Panc1 (cell line): ENCODE data around the gene TMEM39B. TPM values are rescaled to one million over a fixed set of nuclear protein-coding genes. Genes with fewer than 3 reads are reported as not detected.

Source experiments
- ATAC-seq: fragments of 200-7000 bp; cut with Tn5 transposase; 2 replicates; pipeline ENCODE4 v1.9.1; 2020; ENCODE audit warnings: mild to moderate bottlenecking, moderate library complexity
- BruUV-seq: library from RNA; stranded (reverse); fragments of 400-500 nt; replicated peaks from 2 replicates; lab custom pipeline; 2021; lab: Mats Ljungman, UMichigan
- CTCF ChIA-PET: fragments of 300-600 bp; sonication (Branson Sonifier 250); formaldehyde crosslinking; loops from one replicate; lab custom pipeline; 2022; ENCODE audit warnings: antibody characterized with exemption; lab: Charles Lee
- POLR2A ChIA-PET: fragments of 300-600 bp; sonication (Branson Sonifier 250); formaldehyde crosslinking; loops from one replicate; lab custom pipeline; 2022; ENCODE audit warnings: antibody characterized with exemption; lab: Charles Lee
- DNase-seq: peaks from one replicate; pipeline ENCODE4 v3.0.0-alpha.2; 2010; ENCODE audit warnings: low read depth, low spot score
- H3K27ac ChIP-seq: 2 replicates; pipeline ENCODE4 v1.5.1; 2011; ENCODE audit warnings: mild to moderate bottlenecking, low read length, inconsistent platforms
- H3K27me3 ChIP-seq: fragments of 200-500 bp; sonication (Bioruptor generic); 2 replicates; pipeline ENCODE4 v1.6.0; 2014; ENCODE audit warnings: low read length, inconsistent platforms; ENCODE audit not compliant: control insufficient read depth, insufficient read depth
- H3K36me3 ChIP-seq: fragments of 200-500 bp; sonication (Bioruptor generic); 2 replicates; pipeline ENCODE4 v1.5.1; 2014; ENCODE audit warnings: inconsistent platforms, mild to moderate bottlenecking, low read length, moderate library complexity; ENCODE audit not compliant: control insufficient read depth, insufficient read depth
- H3K4me1 ChIP-seq: 2 replicates; pipeline ENCODE4 v1.5.1; 2011; ENCODE audit warnings: inconsistent platforms, mild to moderate bottlenecking, low read length, moderate library complexity; ENCODE audit not compliant: control insufficient read depth, insufficient read depth
- H3K4me3 ChIP-seq, 2 experiments: 2 replicates each; pipeline ENCODE4 v1.5.1; 2011 to 2012; ENCODE audit warnings: low read depth in 2 of 2, low read length in 2 of 2, mild to moderate bottlenecking in 2 of 2, inconsistent platforms in 1 of 2, moderate library complexity in 1 of 2
- H3K9me3 ChIP-seq: fragments of 200-500 bp; sonication (Bioruptor generic); 2 replicates; pipeline ENCODE4 v1.5.1; 2014; ENCODE audit warnings: low read depth, mild to moderate bottlenecking, inconsistent platforms, low read length, moderate library complexity; ENCODE audit not compliant: control insufficient read depth, insufficient read depth
- CTCF ChIP-seq: fragments of 450-650 bp; IDR thresholded peaks from 2 replicates; pipeline ENCODE4 v1.5.1; 2017; ENCODE audit warnings: mild to moderate bottlenecking
- POLR2AphosphoS5 ChIP-seq: IDR thresholded peaks from 2 replicates; pipeline ENCODE4 v1.6.1; 2012; ENCODE audit warnings: mild to moderate bottlenecking, low read depth, low read length, moderate library complexity
- REST ChIP-seq, 2 experiments: IDR thresholded peaks; 2 replicates each; pipeline ENCODE4 v1.6.1; 2011 to 2012; ENCODE audit warnings: low read depth in 2 of 2, control low read depth in 1 of 2, low read length in 1 of 2, mild to moderate bottlenecking in 1 of 2, moderate library complexity in 1 of 2; ENCODE audit not compliant: insufficient read depth in 1 of 2
- SIN3A ChIP-seq: IDR thresholded peaks from 2 replicates; pipeline ENCODE4 v1.6.1; 2012; ENCODE audit warnings: low read depth, mild to moderate bottlenecking, low read length, moderate library complexity, borderline replicate concordance; ENCODE audit not compliant: insufficient read depth
- TCF7L2 ChIP-seq: IDR thresholded peaks from 2 replicates; pipeline ENCODE4 v1.6.1; 2011; ENCODE audit warnings: mild to moderate bottlenecking, low read depth, low read length, inconsistent platforms
- in situ Hi-C: cut with HindIII; loops from 2 replicates; pipeline ENCODE4 v1.10.0; 2016; ENCODE audit warnings: low sequenced_read_pairs, low pct_unique_long_range_greater_than_20kb
- intact Hi-C: fragments of 100-400 bp; cut with micrococcal nuclease; formaldehyde crosslinking; loops from one replicate; pipeline ENCODE4 v1.10.0; 2022; ENCODE audit not compliant: unreplicated experiment
- total RNA-seq: library from RNA; stranded (reverse); gene quantifications from one replicate; pipeline ENCODE4 v1.2.1, GENCODE V29; 2021; ENCODE audit not compliant: unreplicated experiment

The TMEM39B gene
- total RNA-seq, 1 experiment from 2014 or later, result 35.0 TPM

GRCh38 chr1:32062867-32063230 lies 9.9 kb upstream of the TMEM39B start:
- POLR2A ChIA-PET, result no interaction called here
- Histone ChIP-seq H3K4me3 (no peak overlapping the region), H3K27ac (no peak overlapping the region), H3K27me3 (no peaks in the 10 kb centered on the region), H3K36me3 (peaks cover 31% of the 10 kb centered on the region), H3K9me3 (no peaks in the 10 kb centered on the region), H3K4me1 (peaks cover 4% of the 10 kb centered on the region; the same call in 1 of the 2 replicates)
- CTCF ChIA-PET, result interaction anchor here (0.6 to 1.3 kb wide), 4 partner anchors 9 to 241 kb away, joined by 4 to 10 read pairs (median 5); no protein-coding TSS in a partner anchor
- ATAC-seq (no peak), DNase-seq (no peak)
- intact Hi-C loops, result no loop called here
- no TSS peak for BruUV-seq
- TF ChIP-seq TCF7L2, result no peak
- no peak for TF ChIP-seq SIN3A
- TF ChIP-seq CTCF, result no peak
- no peak for TF ChIP-seq POLR2AphosphoS5
- no peak for TF ChIP-seq REST (IDR thresholded peaks at IDR 0.05; ENCODE audit: insufficient read depth in 1 of 2, low read depth in 2 of 2, low read length in 1 of 2)
- in situ Hi-C loops, result no loop called here

- DNase-seq, result peak; percentile 48
Measured at GRCh38 chr1:32063261-32063681, 9.5 kb upstream of the TMEM39B start.

More at GRCh38 chr1:32063261-32063681, 9.5 kb upstream of the TMEM39B start:
- no peaks in the 10 kb centered on the region for H3K27me3 ChIP-seq
- CTCF ChIA-PET, result interaction anchor here (0.6 to 1.3 kb wide), 4 partner anchors 9 to 241 kb away, joined by 4 to 10 read pairs (median 5); no protein-coding TSS in a partner anchor
- POLR2A ChIA-PET, result no interaction called here
- H3K4me3 ChIP-seq, result no peak overlapping the region
- peaks cover 30% of the 10 kb centered on the region for H3K36me3 ChIP-seq
- TF ChIP-seq POLR2AphosphoS5 (peak; percentile 49), SIN3A (no peak), CTCF (peak; percentile 66), TCF7L2 (no peak), REST (IDR thresholded peaks at IDR 0.05; ENCODE audit: insufficient read depth in 1 of 2, low read depth in 2 of 2, low read length in 1 of 2) (no peak)
- H3K27ac ChIP-seq, result no peak overlapping the region
- in situ Hi-C loops, result no loop called here
- H3K4me1 ChIP-seq, result peaks cover 4% of the 10 kb centered on the region; the same call in 1 of the 2 replicates
- BruUV-seq, result no TSS peak
- ATAC-seq, result peak; percentile 56
- intact Hi-C loops, result no loop called here
- H3K9me3 ChIP-seq, result no peaks in the 10 kb centered on the region
